Thyroid gland (tissue), 4 donors: Measurements from ENCODE around the gene TRIM71.

Source experiments
- POLR2A ChIP-seq, 2 donors: fragments of 450-650 bp; IDR thresholded peaks; one replicate each; pipeline ENCODE4 v1.6.1; 2017; ENCODE audit warnings: antibody characterized with exemption in 2 of 2, mild to moderate bottlenecking in 2 of 2, moderate library complexity in 1 of 2
- TF ChIP-seq, protein P1 (sequence below), 6 experiments: fragments of 200-600 bp in 3 of 6; fragments of 450-650 bp in 3 of 6; sonication (generic) in 3 of 6; IDR thresholded peaks; one replicate each; pipeline ENCODE4 v1.5.1; 2016 to 2019; ENCODE audit warnings: antibody characterized with exemption in 6 of 6, mild to moderate bottlenecking in 2 of 6, inconsistent platforms in 1 of 6, moderate library complexity in 1 of 6

DNA sequence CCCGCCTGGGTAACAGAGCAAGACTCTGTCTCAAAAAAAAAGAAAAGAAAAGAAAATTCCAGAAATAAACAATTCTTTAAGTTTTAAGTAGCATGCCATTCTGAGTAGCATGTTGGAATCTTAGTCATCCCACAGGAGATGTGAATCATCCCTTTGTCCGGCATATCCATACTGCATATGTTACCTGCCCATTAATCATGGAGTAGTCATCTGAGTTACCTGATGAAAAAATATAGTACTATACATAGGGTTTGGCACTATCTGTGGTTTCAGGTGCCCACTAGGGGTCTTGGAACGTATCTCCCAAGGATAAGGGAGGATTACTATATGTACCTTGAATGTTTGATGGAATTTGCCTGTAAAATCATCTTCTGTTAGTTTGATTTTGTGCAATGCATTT, 127.3 kb downstream of the TRIM71 start:
- TF ChIP-seq, protein P1, sequence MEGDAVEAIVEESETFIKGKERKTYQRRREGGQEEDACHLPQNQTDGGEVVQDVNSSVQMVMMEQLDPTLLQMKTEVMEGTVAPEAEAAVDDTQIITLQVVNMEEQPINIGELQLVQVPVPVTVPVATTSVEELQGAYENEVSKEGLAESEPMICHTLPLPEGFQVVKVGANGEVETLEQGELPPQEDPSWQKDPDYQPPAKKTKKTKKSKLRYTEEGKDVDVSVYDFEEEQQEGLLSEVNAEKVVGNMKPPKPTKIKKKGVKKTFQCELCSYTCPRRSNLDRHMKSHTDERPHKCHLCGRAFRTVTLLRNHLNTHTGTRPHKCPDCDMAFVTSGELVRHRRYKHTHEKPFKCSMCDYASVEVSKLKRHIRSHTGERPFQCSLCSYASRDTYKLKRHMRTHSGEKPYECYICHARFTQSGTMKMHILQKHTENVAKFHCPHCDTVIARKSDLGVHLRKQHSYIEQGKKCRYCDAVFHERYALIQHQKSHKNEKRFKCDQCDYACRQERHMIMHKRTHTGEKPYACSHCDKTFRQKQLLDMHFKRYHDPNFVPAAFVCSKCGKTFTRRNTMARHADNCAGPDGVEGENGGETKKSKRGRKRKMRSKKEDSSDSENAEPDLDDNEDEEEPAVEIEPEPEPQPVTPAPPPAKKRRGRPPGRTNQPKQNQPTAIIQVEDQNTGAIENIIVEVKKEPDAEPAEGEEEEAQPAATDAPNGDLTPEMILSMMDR (IDR thresholded peaks at IDR 0.05) = no peak
- TF ChIP-seq POLR2A (IDR thresholded peaks at IDR 0.05) = no peak
